HG03571 (cell line): ENCODE data around the gene FIGN.

Source experiments
- ATAC-seq: cut with Tn5 transposase; IDR thresholded peaks from one replicate; pipeline ENCODE4 v1.9.1; 2021; ENCODE audit not compliant: unreplicated experiment

Gene FIGN

GRCh38 chr2:163735685-163736432 is at the start of gene FIGN:
TSS of gene FIGN (minus strand) at chr2:163736008. CDS start at chr2:163734927, 1,081 bp downstream.
- ATAC-seq, result no peak

GRCh38 chr2:163785162-163785561 is 49.4 kb upstream of the FIGN start:
- no peak for ATAC-seq

GRCh38 chr2:163779970-163780597 is 44.3 kb upstream of the FIGN start:
- no peak for ATAC-seq

GRCh38 chr2:163778045-163778781 is 42.4 kb upstream of the FIGN start:
- no peak for ATAC-seq

GRCh38 chr2:163775304-163775703 is 39.5 kb upstream of the FIGN start:
- no peak for ATAC-seq

GRCh38 chr2:163774862-163775261 is 39.1 kb upstream of the FIGN start:
- ATAC-seq, result no peak

GRCh38 chr2:163773276-163773675 is 37.5 kb upstream of the FIGN start:
- no peak for ATAC-seq

GRCh38 chr2:163771596-163771995 is 35.8 kb upstream of the FIGN start:
- no peak for ATAC-seq

- no peak for ATAC-seq
Measured at GRCh38 chr2:163768881-163769695, 33.3 kb upstream of the FIGN start.

GRCh38 chr2:163767097-163767496 is 31.3 kb upstream of the FIGN start:
- no peak for ATAC-seq

- no peak for ATAC-seq
Measured at GRCh38 chr2:163764566-163764965, 28.8 kb upstream of the FIGN start.

GRCh38 chr2:163759013-163759412 is 23.2 kb upstream of the FIGN start:
- no peak for ATAC-seq

- no peak for ATAC-seq
Measured at GRCh38 chr2:163757814-163758213, 22.0 kb upstream of the FIGN start.

- ATAC-seq, result no peak
Measured at GRCh38 chr2:163756588-163756987, 20.8 kb upstream of the FIGN start.

GRCh38 chr2:163755366-163755765 is 19.6 kb upstream of the FIGN start:
- no peak for ATAC-seq

- no peak for ATAC-seq
Measured at GRCh38 chr2:163753726-163754125, 17.9 kb upstream of the FIGN start.

- ATAC-seq, result no peak
Measured at GRCh38 chr2:163752267-163752666, 16.5 kb upstream of the FIGN start.

- ATAC-seq, result no peak
Measured at GRCh38 chr2:163751696-163752095, 15.9 kb upstream of the FIGN start.

GRCh38 chr2:163748420-163748819 is 12.6 kb upstream of the FIGN start:
- ATAC-seq, result no peak

- ATAC-seq, result no peak
Measured at GRCh38 chr2:163741435-163741834, 5.6 kb upstream of the FIGN start.

- no peak for ATAC-seq
Measured at GRCh38 chr2:163737563-163737962, 1.8 kb upstream of the FIGN start.
